ENCODE data around the gene EIF2B1. TPM values are rescaled to one million over a fixed set of nuclear protein-coding genes. Genes with fewer than 3 reads are reported as not detected.

EIF2B1 gene
- total RNA-seq, 8 experiments from 2014 or later, result 27.9 to 52.2 (median 40.9) TPM

DNA sequence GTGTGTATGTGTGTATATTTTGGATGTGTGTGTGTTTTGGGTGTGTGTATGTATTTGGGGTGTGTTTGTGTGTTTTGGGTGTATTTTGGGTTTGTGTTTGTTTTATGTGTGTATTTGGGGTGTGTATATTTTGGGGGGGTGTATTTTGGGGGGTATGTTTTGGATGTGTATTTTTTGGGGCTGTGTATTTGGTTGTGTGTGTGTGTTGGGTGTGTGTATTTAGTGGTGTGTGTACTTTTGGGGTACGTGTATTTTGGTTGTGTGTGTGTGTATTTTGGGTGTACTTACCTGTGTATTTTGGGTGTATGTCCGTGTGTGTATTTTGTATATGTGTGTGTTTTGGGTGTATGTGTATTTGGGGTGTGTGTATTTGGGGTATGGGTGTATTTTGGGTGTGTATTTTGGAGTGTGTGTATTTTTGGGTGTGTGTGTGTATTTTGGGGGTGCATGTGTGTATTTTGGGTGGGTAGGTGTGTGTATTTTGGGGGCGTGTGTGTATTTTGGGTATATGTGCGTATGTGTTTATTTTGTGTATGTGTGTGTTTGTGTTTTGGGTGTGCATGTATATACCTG lies 20.7 kb upstream of the EIF2B1 start:
- 83 to 100% (median 94%) methylated on average over 1 to 3 of the region's 4 CpGs; no CpG with 5 or more reads in 4 of the 10 experiments for WGBS, 10 experiments
- no peak for ATAC-seq (replicated peaks in 6 of 8)
- H3K4me3 ChIP-seq, result no peak overlapping the region
- in situ Hi-C loops (cut with MboI; ENCODE audit: low pct_unique_long_range_greater_than_20kb in 2 of 9, low sequenced_read_pairs in 9 of 9, unreplicated experiment in 9 of 9), result no loop called here
- H3K4me1 ChIP-seq (replicated peaks in 1 of 2), result no peaks in the 10 kb centered on the region
- no peak overlapping the region for H3K27ac ChIP-seq

- WGBS, 10 experiments, result 43 to 100% (median 94%) methylated on average over 2 to 5 of the region's 5 CpGs
Measured at GRCh38 chr12:123648401-123648800, 14.9 kb upstream of the EIF2B1 start.

DNA sequence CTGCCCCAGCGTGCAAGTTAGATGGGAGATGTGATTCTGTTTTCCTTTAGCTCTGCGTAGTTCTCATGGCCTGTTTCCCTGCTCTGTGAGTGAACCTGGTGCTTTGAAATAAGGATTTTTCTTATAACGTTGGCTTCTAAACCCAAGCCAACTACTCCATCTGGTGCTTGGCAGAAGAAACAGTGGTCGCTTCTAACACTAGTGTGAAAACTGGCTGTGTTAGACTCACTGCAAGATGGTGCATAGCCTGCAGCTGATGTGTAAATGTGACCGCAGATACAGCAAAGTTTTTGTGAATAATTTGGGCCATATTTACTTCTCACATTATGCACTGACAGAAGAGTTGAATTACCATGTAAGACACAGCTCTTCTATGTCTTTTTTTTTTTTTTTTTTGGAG lies 12.4 kb upstream of the EIF2B1 start:
- in situ Hi-C loops (cut with MboI; ENCODE audit: low pct_unique_long_range_greater_than_20kb in 2 of 9, low sequenced_read_pairs in 9 of 9, unreplicated experiment in 9 of 9), result no loop called here
- ATAC-seq (replicated peaks in 6 of 8), result peak in 3 of 8 experiments; percentile 60 to 96 (median 85)
- Histone ChIP-seq H3K4me1 (replicated peaks in 1 of 2) (no peaks in the 10 kb centered on the region), H3K27ac (no peak overlapping the region), H3K4me3 (no peak overlapping the region)
- 0 to 100% (median 41%) methylated on average over 1 to 5 of the region's 5 CpGs; no CpG with 5 or more reads in 3 of the 10 experiments for WGBS, 10 experiments

More at GRCh38 chr12:123648401-123648800, 14.9 kb upstream of the EIF2B1 start:
- H3K4me1 ChIP-seq (replicated peaks in 1 of 2), result no peaks in the 10 kb centered on the region
- no peak overlapping the region for H3K27ac ChIP-seq
- in situ Hi-C loops (cut with MboI; ENCODE audit: low pct_unique_long_range_greater_than_20kb in 2 of 9, low sequenced_read_pairs in 9 of 9, unreplicated experiment in 9 of 9), result no loop called here
- no peak overlapping the region for H3K4me3 ChIP-seq
- ATAC-seq (replicated peaks in 6 of 8), result no peak

GRCh38 chr12:123645380-123645779 lies 11.9 kb upstream of the EIF2B1 start:
- Histone ChIP-seq H3K4me1 (replicated peaks in 1 of 2) (no peaks in the 10 kb centered on the region), H3K4me3 (no peak overlapping the region), H3K27ac (no peak overlapping the region)
- in situ Hi-C loops (cut with MboI; ENCODE audit: low pct_unique_long_range_greater_than_20kb in 2 of 9, low sequenced_read_pairs in 9 of 9, unreplicated experiment in 9 of 9), result no loop called here
- 0 to 100% (median 65%) methylated on average over 1 to 3 of the region's 3 CpGs; no CpG with 5 or more reads in 2 of the 10 experiments for WGBS, 10 experiments
- peak in 3 of 8 experiments; percentile 41 to 58 (median 55) for ATAC-seq (replicated peaks in 6 of 8)

DNA sequence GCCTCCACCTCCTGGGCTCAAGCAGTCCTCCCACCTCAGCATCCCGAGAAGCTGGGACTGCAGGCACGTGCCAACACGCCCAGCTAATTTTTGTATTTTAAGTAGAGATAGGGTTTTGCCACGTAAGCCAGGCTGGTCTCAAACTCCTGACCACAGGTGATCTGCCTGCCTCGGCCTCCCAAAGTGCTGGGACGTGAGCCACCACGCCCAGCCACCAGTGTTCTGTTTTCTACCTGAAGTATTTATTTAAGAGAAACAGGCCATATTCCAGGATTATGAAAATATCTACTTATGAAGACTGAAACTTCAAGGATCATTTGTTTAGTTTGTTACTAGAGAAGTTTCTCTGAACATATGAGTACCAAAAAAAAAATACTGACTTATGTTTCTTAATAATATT lies 10.4 kb upstream of the EIF2B1 start:
- H3K4me3 ChIP-seq, result no peak overlapping the region
- H3K27ac ChIP-seq, result no peak overlapping the region
- no peak for ATAC-seq (replicated peaks in 6 of 8)
- 62 to 100% (median 83%) methylated on average over 1 to 7 of the region's 7 CpGs; no CpG with 5 or more reads in 1 of the 10 experiments for WGBS, 10 experiments
- in situ Hi-C loops (cut with MboI; ENCODE audit: low pct_unique_long_range_greater_than_20kb in 2 of 9, low sequenced_read_pairs in 9 of 9, unreplicated experiment in 9 of 9), result no loop called here
- H3K4me1 ChIP-seq (replicated peaks in 1 of 2), result no peaks in the 10 kb centered on the region

GRCh38 chr12:123634142-123634561 lies 666 bp upstream of the EIF2B1 start:
- in situ Hi-C loops (cut with MboI; ENCODE audit: low pct_unique_long_range_greater_than_20kb in 2 of 9, low sequenced_read_pairs in 9 of 9, unreplicated experiment in 9 of 9), result no loop called here
- peak overlapping the region; percentile 56 to 85 (median 72) for H3K4me3 ChIP-seq
- WGBS, 10 experiments, result 0 to 28% (median 10%) methylated on average over 3 to 17 of the region's 19 CpGs; no CpG with 5 or more reads in 1 of the 10 experiments
- peak in 2 of 8 experiments; percentile 7 to 8 for ATAC-seq (replicated peaks in 6 of 8)
- H3K4me1 ChIP-seq (replicated peaks in 1 of 2), result peaks cover 5 to 9% of the 10 kb centered on the region in 2 donors
- peak overlapping the region; percentile 89 to 90 for H3K27ac ChIP-seq

DNA sequence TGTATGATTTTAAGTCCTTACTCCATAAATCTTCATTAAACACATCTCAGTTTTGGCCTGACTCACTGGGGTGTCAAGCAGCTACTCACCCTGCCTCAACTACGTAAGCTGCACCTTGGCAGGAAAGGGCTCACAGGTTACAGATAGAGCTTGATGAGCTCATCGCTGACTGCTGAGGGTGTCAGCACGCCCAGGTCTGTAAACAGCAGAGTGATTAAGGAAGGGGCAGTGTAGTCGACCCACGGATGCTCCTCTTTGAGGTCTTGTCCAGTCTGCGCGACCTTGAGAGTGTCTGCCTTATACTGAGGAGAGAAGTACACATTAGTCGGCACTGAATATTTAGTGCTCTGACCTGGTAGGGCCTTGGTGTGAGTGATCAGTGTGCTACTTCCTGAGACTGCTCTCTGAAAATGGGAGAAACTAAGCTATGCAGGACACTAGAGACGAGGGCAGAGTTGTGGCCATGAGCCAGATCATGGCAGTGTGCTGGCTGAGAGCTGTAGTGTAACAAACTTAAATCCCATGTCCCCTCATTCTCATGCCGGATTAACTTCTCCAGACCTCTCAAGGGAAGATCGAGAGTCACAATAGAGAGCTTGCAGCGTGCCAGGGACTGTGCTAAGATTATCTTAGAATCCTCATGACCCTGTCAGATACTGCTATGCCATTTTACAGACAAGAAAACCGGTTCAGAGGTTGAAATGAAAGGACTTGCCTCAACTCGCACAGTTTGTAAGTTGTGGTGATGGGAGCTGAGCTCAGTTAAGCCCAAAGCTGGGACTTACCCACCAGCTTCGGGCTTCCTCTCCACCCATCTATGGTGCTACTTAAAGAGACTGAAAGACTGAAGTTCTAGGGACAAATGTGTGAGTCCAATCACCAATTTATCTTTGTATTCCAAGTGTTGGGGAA lies 11.6 kb downstream of the EIF2B1 start:
- Histone ChIP-seq H3K4me1 (replicated peaks in 1 of 2) (no peaks in the 10 kb centered on the region), H3K4me3 (no peak overlapping the region), H3K27ac (no peak overlapping the region)
- in situ Hi-C loops (cut with MboI; ENCODE audit: low pct_unique_long_range_greater_than_20kb in 2 of 9, low sequenced_read_pairs in 9 of 9, unreplicated experiment in 9 of 9), result no loop called here
- ATAC-seq (replicated peaks in 6 of 8), result peak in 4 of 8 experiments; percentile 14 to 32 (median 23)
- WGBS, 10 experiments, result 59 to 100% (median 89%) methylated on average over 1 to 15 of the region's 15 CpGs; no CpG with 5 or more reads in 3 of the 10 experiments

DNA sequence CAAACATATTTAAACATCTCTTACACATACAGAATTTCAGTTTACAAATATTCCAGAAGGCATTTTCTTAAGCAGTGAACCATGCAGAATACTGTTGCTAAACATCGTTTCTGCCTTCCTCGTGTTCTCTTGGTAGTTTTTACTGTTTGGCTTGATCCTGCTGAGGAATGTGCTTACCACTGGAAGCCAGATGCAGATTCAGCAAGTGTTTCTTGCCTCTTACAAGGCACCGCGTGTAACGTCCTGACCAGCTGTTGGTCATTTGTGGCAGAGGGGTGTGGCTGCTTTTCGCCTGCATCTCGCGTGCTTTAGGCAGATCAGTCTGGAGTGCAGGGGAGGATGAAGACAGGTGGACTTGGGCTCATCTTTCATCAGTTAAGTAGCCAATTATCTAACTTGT lies 12.4 kb downstream of the EIF2B1 start:
- ATAC-seq (replicated peaks in 6 of 8), result peak in 3 of 8 experiments; percentile 81 to 90 (median 90)
- in situ Hi-C loops (cut with MboI; ENCODE audit: low pct_unique_long_range_greater_than_20kb in 2 of 9, low sequenced_read_pairs in 9 of 9, unreplicated experiment in 9 of 9), result no loop called here
- WGBS, 10 experiments, result 29 to 98% (median 75%) methylated on average over 2 to 7 of the region's 8 CpGs; no CpG with 5 or more reads in 3 of the 10 experiments
- Histone ChIP-seq H3K4me1 (replicated peaks in 1 of 2) (no peaks in the 10 kb centered on the region), H3K4me3 (no peak overlapping the region), H3K27ac (no peak overlapping the region)

DNA sequence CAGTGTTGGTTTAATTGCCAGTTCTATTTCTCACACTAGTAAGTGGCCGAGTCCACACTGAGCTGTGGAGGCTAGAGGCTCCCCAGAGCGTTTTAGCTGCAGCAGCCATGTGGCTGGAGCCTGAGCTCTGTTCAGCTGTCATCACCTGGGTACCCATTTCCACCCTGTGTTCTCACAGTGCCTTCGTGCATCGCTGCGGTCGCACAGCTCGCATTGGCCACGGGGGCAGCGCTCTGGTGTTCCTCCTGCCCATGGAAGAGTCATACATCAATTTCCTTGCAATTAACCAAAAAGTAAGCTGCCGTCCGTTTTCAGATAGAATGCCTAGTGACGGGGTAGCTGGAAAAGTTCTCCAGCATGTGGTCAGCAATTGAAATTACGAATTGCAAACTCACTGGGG lies 15.9 kb downstream of the EIF2B1 start:
- ATAC-seq (replicated peaks in 6 of 8), result no peak
- H3K4me1 ChIP-seq (replicated peaks in 1 of 2), result no peaks in the 10 kb centered on the region
- no peak overlapping the region for H3K4me3 ChIP-seq
- in situ Hi-C loops (cut with MboI; ENCODE audit: low pct_unique_long_range_greater_than_20kb in 2 of 9, low sequenced_read_pairs in 9 of 9, unreplicated experiment in 9 of 9), result no loop called here
- WGBS, 10 experiments, result 57 to 100% (median 80%) methylated on average over 1 to 6 of the region's 13 CpGs; no CpG with 5 or more reads in 3 of the 10 experiments
- H3K27ac ChIP-seq, result no peak overlapping the region

DNA sequence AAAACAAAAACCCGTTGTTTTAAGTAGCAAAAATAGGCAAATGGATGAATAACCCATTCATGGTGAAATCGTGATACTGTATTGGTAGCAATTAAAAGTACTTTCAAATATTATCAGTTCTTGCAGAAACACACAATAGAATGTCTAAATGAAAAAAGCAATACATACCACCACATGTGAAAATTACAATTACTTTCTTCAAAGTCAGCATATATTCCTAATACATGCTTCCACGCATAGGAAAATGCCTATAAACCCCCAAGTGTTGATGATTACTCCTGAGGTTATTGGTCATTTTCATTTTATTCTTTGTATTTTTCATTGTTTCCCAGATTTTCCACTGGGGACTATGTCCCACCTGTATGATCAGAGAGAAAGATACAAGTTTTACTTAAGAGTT lies 16.3 kb downstream of the EIF2B1 start:
- Histone ChIP-seq H3K27ac (no peak overlapping the region), H3K4me1 (replicated peaks in 1 of 2) (no peaks in the 10 kb centered on the region), H3K4me3 (no peak overlapping the region)
- WGBS, 10 experiments, result 85 to 100% (median 90%) methylated on average over 1 to 3 of the region's 3 CpGs; no CpG with 5 or more reads in 3 of the 10 experiments
- no peak for ATAC-seq (replicated peaks in 6 of 8)
- in situ Hi-C loops (cut with MboI; ENCODE audit: low pct_unique_long_range_greater_than_20kb in 2 of 9, low sequenced_read_pairs in 9 of 9, unreplicated experiment in 9 of 9), result no loop called here

DNA sequence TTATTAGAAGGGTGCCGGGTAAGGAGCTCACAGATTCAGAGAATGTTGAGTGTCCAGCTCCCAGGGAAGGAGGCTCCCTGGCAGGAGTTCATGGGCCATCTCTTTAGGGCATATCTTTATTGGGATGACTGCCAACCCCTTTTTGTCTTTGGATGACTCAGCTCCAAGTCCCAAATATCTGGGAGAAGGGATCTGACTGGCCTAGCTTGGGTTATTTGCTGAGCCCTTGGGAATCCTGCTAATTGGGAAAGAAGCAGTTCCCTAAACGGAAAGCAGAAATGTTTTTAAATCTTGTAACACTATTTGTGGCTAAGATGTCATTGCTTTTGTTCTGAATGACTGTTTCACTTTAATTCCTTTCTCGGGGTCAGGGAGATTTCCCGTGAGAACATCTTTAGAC lies 19.0 kb downstream of the EIF2B1 start:
- WGBS, 10 experiments, result 18 to 100% (median 88%) methylated on average over 1 to 4 of the region's 4 CpGs
- Histone ChIP-seq H3K4me3 (no peak overlapping the region), H3K27ac (no peak overlapping the region)

GRCh38 chr12:123614110-123614509 lies 19.4 kb downstream of the EIF2B1 start:
- ATAC-seq (replicated peaks in 6 of 8), result no peak
- 80 to 100% (median 93%) methylated on average over 1 to 2 of the region's 2 CpGs; no CpG with 5 or more reads in 4 of the 10 experiments for WGBS, 10 experiments
- Histone ChIP-seq H3K27ac (no peak overlapping the region), H3K4me3 (no peak overlapping the region), H3K4me1 (replicated peaks in 1 of 2) (no peaks in the 10 kb centered on the region)
- in situ Hi-C loops (cut with MboI; ENCODE audit: low pct_unique_long_range_greater_than_20kb in 2 of 9, low sequenced_read_pairs in 9 of 9, unreplicated experiment in 9 of 9), result no loop called here

More for the DNA sequence above, 19.0 kb downstream of the EIF2B1 start:
- in situ Hi-C loops (cut with MboI; ENCODE audit: low pct_unique_long_range_greater_than_20kb in 2 of 9, low sequenced_read_pairs in 9 of 9, unreplicated experiment in 9 of 9), result no loop called here
- ATAC-seq (replicated peaks in 6 of 8), result peak in 1 of 8 experiments; percentile 45
- H3K4me1 ChIP-seq (replicated peaks in 1 of 2), result no peaks in the 10 kb centered on the region

DNA sequence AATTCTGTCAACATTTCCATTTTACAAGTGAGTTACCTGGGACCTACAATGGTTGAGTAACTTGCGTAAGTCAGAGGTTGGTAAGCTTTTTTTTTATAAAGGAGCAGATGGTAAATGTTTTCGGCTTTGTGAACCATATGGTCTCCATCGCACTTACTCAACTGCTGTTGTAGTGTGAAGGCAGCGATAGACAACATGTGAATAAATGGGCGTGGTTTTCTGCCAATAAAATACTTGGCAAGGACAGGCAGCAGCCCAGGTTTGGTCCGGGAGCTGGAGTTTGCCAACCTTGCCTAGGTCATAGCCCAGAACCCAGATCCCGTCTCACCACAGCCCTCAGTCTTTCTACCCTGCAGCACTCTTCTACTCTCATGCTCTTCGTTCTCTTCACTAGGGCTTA lies 25.3 kb downstream of the EIF2B1 start:
- in situ Hi-C loops (cut with MboI; ENCODE audit: low pct_unique_long_range_greater_than_20kb in 2 of 9, low sequenced_read_pairs in 9 of 9, unreplicated experiment in 9 of 9), result no loop called here
- no peak for ATAC-seq (replicated peaks in 6 of 8)
- Histone ChIP-seq H3K4me1 (replicated peaks in 1 of 2) (peaks cover 4 to 5% of the 10 kb centered on the region in 2 donors), H3K4me3 (no peak overlapping the region), H3K27ac (no peak overlapping the region)
- 41 to 100% (median 92%) methylated on average over 2 to 8 of the region's 8 CpGs; no CpG with 5 or more reads in 4 of the 10 experiments for WGBS, 10 experiments
